ENCODE data around the gene MEIS3.
"Not testable (repeated sequence)": the region's sequence is repeated elsewhere in the genome, so short reads cannot be mapped to it uniquely, and the experiment has no call there.

MEIS3 gene

GRCh38 chr19:47386582-47386981 lies 32.7 kb downstream of the MEIS3 start:
- not testable (repeated sequence) for DNase-seq (ENCODE audit: low read depth in 2 of 2)

GRCh38 chr19:47384533-47384932 lies 34.8 kb downstream of the MEIS3 start:
- DNase-seq (ENCODE audit: low read depth in 2 of 2), result not testable (repeated sequence)

- not testable (repeated sequence) for DNase-seq (ENCODE audit: low read depth in 2 of 2)
Measured at GRCh38 chr19:47383890-47384289, 35.4 kb downstream of the MEIS3 start.

GRCh38 chr19:47381653-47382279 lies 37.6 kb downstream of the MEIS3 start:
- no peak for DNase-seq (ENCODE audit: low read depth in 2 of 2)

GRCh38 chr19:47381121-47381520 lies 38.2 kb downstream of the MEIS3 start:
- DNase-seq (ENCODE audit: low read depth in 2 of 2), result no peak

GRCh38 chr19:47380559-47380958 lies 38.8 kb downstream of the MEIS3 start:
- no peak for DNase-seq (ENCODE audit: low read depth in 2 of 2)

GRCh38 chr19:47379381-47379938 lies 39.9 kb downstream of the MEIS3 start:
- no peak for DNase-seq (ENCODE audit: low read depth in 2 of 2)

- DNase-seq (ENCODE audit: low read depth in 2 of 2), result no peak
Measured at GRCh38 chr19:47378246-47378645, 41.1 kb downstream of the MEIS3 start.

GRCh38 chr19:47377801-47378200 lies 41.5 kb downstream of the MEIS3 start:
- no peak for DNase-seq (ENCODE audit: low read depth in 2 of 2)

GRCh38 chr19:47377208-47377701 lies 42.1 kb downstream of the MEIS3 start:
- DNase-seq (ENCODE audit: low read depth in 2 of 2), result no peak

GRCh38 chr19:47376589-47377144 lies 42.7 kb downstream of the MEIS3 start:
- no peak for DNase-seq (ENCODE audit: low read depth in 2 of 2)

GRCh38 chr19:47375694-47376588 lies 43.4 kb downstream of the MEIS3 start:
- DNase-seq (ENCODE audit: low read depth in 2 of 2), result no peak

- DNase-seq (ENCODE audit: low read depth in 2 of 2), result no peak
Measured at GRCh38 chr19:47374876-47375693, 44.2 kb downstream of the MEIS3 start.

GRCh38 chr19:47373246-47374240 lies 45.8 kb downstream of the MEIS3 start:
- DNase-seq (ENCODE audit: low read depth in 2 of 2), result no peak

- DNase-seq (ENCODE audit: low read depth in 2 of 2), result no peak
Measured at GRCh38 chr19:47372603-47373002, 46.7 kb downstream of the MEIS3 start.

GRCh38 chr19:47371261-47371660 lies 48.1 kb downstream of the MEIS3 start:
- no peak for DNase-seq (ENCODE audit: low read depth in 2 of 2)

- DNase-seq (ENCODE audit: low read depth in 2 of 2), result no peak
Measured at GRCh38 chr19:47370045-47370611, 49.2 kb downstream of the MEIS3 start.

- DNase-seq (ENCODE audit: low read depth in 2 of 2), result not testable (repeated sequence)
Measured at GRCh38 chr19:47365455-47365854, 53.9 kb downstream of the MEIS3 start.

GRCh38 chr19:47363758-47364531 lies 55.4 kb downstream of the MEIS3 start:
- no peak for DNase-seq (ENCODE audit: low read depth in 2 of 2)
